DOHH2 (cell line): ENCODE results near the gene AUTS2.
A peak's percentile ranks its signal among the peaks of the same experiment; 100 is the strongest.

Source experiments
- H3F3A ChIP-seq: fragments of 200-600 bp; sonication (generic), shearing (Covaris generic); 2 replicates; pipeline ENCODE4 v1.6.0; 2016; ENCODE audit warnings: antibody characterized with exemption, mild to moderate bottlenecking; ENCODE audit not compliant: control insufficient read depth, insufficient read depth
- H3K27ac ChIP-seq: fragments of 200-600 bp; sonication (generic); 2 replicates; pipeline ENCODE4 v1.5.1; 2014; ENCODE audit warnings: low read depth, mild to moderate bottlenecking, low read length, moderate library complexity
- H3K27me3 ChIP-seq: fragments of 200-600 bp; sonication (generic); 2 replicates; pipeline ENCODE4 v1.6.1; 2014; ENCODE audit warnings: mild to moderate bottlenecking, low read length, mixed read lengths; ENCODE audit not compliant: control insufficient read depth
- H3K36me3 ChIP-seq: fragments of 200-600 bp; sonication (generic); 2 replicates; pipeline ENCODE4 v1.6.1; 2014; ENCODE audit warnings: mild to moderate bottlenecking, low read length, moderate library complexity, mixed read lengths; ENCODE audit not compliant: control insufficient read depth
- H3K4me1 ChIP-seq: fragments of 200-600 bp; sonication (generic); 2 replicates; pipeline ENCODE4 v1.6.1; 2014; ENCODE audit warnings: mild to moderate bottlenecking, low read length, mixed read lengths; ENCODE audit not compliant: control insufficient read depth
- H3K4me2 ChIP-seq: fragments of 200-600 bp; sonication (generic); 2 replicates; pipeline ENCODE4 v1.6.0; 2014; ENCODE audit warnings: mild to moderate bottlenecking, low read length, moderate library complexity
- H3K4me3 ChIP-seq: fragments of 200-600 bp; sonication (generic); 2 replicates; pipeline ENCODE4 v1.5.1; 2014; ENCODE audit warnings: mild to moderate bottlenecking, low read length, mixed read lengths
- H3K79me2 ChIP-seq: fragments of 200-600 bp; sonication (generic); 2 replicates; pipeline ENCODE4 v1.6.1; 2014; ENCODE audit warnings: mild to moderate bottlenecking, low read length, mixed read lengths; ENCODE audit not compliant: control insufficient read depth
- H3K9me2 ChIP-seq: fragments of 200-600 bp; sonication (generic); replicated peaks from 2 replicates; pipeline ENCODE4 v1.6.1; 2014; ENCODE audit warnings: mild to moderate bottlenecking, low read length, mixed read lengths; ENCODE audit not compliant: control insufficient read depth
- H3K9me3 ChIP-seq: fragments of 200-600 bp; sonication (generic); 2 replicates; pipeline ENCODE4 v1.6.1; 2014; ENCODE audit warnings: antibody characterized with exemption, low read length, mixed read lengths; ENCODE audit not compliant: control insufficient read depth, insufficient read depth
- H4K20me1 ChIP-seq: fragments of 200-600 bp; sonication (generic); 2 replicates; pipeline ENCODE4 v1.6.0; 2014; ENCODE audit warnings: low read depth, mild to moderate bottlenecking, antibody characterized with exemption, low read length, moderate library complexity; ENCODE audit not compliant: control insufficient read depth, insufficient read depth
- EZH2phosphoT487 ChIP-seq: fragments of 200-600 bp; sonication (generic); IDR thresholded peaks from 2 replicates; pipeline ENCODE4 v1.6.1; 2017; ENCODE audit warnings: borderline replicate concordance, mild to moderate bottlenecking, antibody characterized with exemption, low read length, moderate library complexity, mixed read lengths
- TF ChIP-seq, protein P1 (sequence below): fragments of 200-600 bp; sonication (generic); IDR thresholded peaks from one replicate; pipeline ENCODE4 v1.5.1; 2014; ENCODE audit warnings: antibody characterized with exemption, mild to moderate bottlenecking, low read depth, low read length; ENCODE audit not compliant: poor library complexity, severe bottlenecking

AUTS2 gene

GRCh38 chr7:69800495-69800894 is 202.2 kb downstream of the AUTS2 start:
- Histone ChIP-seq H3K4me2 (no peak overlapping the region), H3K9me3 (no peaks in the 10 kb centered on the region), H3K27ac (no peak overlapping the region), H3K27me3 (no peaks in the 10 kb centered on the region), H3F3A (no peaks in the 10 kb centered on the region), H3K4me3 (no peak overlapping the region), H3K79me2 (peaks cover 84% of the 10 kb centered on the region), H3K9me2 (no peaks in the 10 kb centered on the region), H3K36me3 (no peaks in the 10 kb centered on the region), H4K20me1 (no peaks in the 10 kb centered on the region), H3K4me1 (peaks cover 76% of the 10 kb centered on the region)
- TF ChIP-seq EZH2phosphoT487 = no peak
- TF ChIP-seq, protein P1, sequence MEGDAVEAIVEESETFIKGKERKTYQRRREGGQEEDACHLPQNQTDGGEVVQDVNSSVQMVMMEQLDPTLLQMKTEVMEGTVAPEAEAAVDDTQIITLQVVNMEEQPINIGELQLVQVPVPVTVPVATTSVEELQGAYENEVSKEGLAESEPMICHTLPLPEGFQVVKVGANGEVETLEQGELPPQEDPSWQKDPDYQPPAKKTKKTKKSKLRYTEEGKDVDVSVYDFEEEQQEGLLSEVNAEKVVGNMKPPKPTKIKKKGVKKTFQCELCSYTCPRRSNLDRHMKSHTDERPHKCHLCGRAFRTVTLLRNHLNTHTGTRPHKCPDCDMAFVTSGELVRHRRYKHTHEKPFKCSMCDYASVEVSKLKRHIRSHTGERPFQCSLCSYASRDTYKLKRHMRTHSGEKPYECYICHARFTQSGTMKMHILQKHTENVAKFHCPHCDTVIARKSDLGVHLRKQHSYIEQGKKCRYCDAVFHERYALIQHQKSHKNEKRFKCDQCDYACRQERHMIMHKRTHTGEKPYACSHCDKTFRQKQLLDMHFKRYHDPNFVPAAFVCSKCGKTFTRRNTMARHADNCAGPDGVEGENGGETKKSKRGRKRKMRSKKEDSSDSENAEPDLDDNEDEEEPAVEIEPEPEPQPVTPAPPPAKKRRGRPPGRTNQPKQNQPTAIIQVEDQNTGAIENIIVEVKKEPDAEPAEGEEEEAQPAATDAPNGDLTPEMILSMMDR = no peak

DNA sequence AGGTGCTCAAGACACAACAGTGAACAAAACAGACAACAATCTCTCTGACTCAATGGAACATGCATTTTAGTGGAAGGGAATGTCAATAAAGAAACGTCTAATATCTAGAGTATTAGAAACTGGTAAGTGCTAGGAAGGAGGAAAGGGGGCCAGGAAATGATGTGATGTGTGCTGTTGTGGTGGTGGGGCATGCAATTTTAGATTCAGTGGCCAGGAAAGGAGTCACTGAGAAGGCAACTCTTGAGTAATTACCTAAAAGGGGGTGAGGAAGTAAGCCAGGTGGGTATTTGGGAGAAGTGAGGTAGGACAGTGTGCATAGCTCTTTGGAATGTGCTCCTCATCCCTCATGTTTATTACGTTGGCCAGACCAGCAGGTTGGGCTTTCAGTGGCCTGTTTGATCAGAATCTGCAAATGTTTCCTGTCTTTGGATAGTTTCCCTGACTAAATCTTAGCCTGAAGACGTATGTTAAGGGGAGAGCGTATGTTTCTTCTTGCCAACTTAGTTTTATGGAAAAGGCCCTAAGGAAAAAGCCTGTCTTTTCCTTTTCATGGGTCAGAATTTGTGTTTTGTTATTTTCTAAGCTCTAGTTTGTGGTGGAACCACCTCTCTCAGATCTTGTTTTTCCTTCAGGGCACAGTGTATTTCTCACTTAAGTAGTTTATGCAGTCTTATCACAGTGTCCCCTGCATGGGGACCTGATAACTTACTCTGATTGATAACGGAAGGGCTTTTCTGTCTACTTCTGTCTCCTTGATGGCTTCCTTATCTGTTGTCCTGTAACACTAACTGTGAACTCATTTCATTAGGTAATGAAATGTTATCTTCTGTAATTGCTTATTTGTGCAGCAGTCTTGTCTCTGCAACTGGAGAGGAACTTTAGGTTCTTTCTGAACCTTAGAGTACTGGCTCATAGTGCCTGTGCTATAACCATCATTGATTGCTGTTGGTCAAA is 203.7 kb downstream of the AUTS2 start:
- H3K9me3 ChIP-seq = no peaks in the 10 kb centered on the region
- H3K4me2 ChIP-seq = peak overlapping the region; percentile 22
- 0 out of 2 replicates have a peak overlapping the region, but pooled peaks have one; percentile 2 for H3K4me3 ChIP-seq

DNA sequence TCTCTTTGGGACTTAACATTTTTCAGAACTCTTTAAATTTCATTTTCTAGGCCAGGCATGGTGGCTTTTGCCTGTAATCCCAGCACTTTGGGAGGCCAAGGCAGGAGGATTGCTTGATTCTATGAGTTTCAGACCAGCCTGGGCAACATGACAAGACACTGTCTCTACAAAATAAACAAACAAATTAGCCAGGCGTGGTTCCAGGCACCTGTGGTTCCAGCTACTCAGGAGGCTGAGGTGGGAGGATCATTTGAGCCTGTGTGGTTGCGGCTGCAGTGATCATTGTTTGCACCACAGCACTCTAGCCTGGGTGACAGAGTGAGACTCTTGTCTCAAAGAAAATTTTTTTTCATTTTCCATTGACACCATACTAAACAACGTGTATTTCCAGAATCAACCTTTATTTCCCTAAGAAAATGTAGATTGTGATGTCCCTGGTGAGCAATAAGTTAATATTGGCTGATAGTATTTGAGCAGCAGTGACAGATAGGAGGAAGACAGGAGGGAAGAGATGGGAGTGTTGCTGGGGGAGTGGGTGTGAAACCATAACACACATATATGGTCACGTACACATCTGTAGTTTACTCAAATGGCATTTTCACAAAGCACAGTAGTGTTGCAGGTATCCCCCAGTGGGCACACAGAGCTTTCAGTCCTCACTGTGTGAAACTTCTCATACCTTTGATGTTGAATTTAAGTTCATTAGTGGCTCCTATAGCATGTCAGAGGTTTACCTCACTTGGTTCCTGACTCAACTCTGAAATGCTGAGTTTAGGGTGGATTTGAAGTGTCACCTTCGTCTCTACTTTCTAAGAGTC is 205.6 kb downstream of the AUTS2 start:
- H3K27ac ChIP-seq = peak overlapping the region; percentile 3; the same call in 1 of the 2 replicates
- peaks cover 77% of the 10 kb centered on the region for H3K4me1 ChIP-seq
- no peaks in the 10 kb centered on the region for H4K20me1 ChIP-seq
- no peaks in the 10 kb centered on the region for H3K36me3 ChIP-seq
- H3K79me2 ChIP-seq = peaks cover 79% of the 10 kb centered on the region
- TF ChIP-seq EZH2phosphoT487 = no peak
- TF ChIP-seq, protein P1 = no peak
- H3K9me3 ChIP-seq = no peaks in the 10 kb centered on the region
- 0 out of 2 replicates have a peak overlapping the region, but pooled peaks have one; percentile 0 for H3K4me3 ChIP-seq
- no peaks in the 10 kb centered on the region for H3K9me2 ChIP-seq
- H3K27me3 ChIP-seq = no peaks in the 10 kb centered on the region
- H3F3A ChIP-seq = no peaks in the 10 kb centered on the region
- peak overlapping the region; percentile 25 for H3K4me2 ChIP-seq

More for the DNA sequence above, 203.7 kb downstream of the AUTS2 start:
- Histone ChIP-seq H3F3A (no peaks in the 10 kb centered on the region), H3K36me3 (no peaks in the 10 kb centered on the region), H3K4me1 (peaks cover 82% of the 10 kb centered on the region), H4K20me1 (no peaks in the 10 kb centered on the region), H3K27ac (no peak overlapping the region), H3K9me2 (no peaks in the 10 kb centered on the region), H3K79me2 (peaks cover 80% of the 10 kb centered on the region), H3K27me3 (no peaks in the 10 kb centered on the region)
- TF ChIP-seq, protein P1 = no peak
- TF ChIP-seq EZH2phosphoT487 = no peak
